SK-N-MC (cell line): ENCODE measurements around the gene LRPAP1.
"Not testable (repeated sequence)": the region's sequence is repeated elsewhere in the genome, so short reads cannot be mapped to it uniquely, and the experiment has no call there.

Experiments
- EZH2 ChIP-seq: fragments of 200-600 bp; sonication (generic); IDR thresholded peaks from one replicate; pipeline ENCODE4 v1.6.1; 2017; ENCODE audit warnings: antibody characterized with exemption
- POLR2AphosphoS5 ChIP-seq: IDR thresholded peaks from 2 replicates; pipeline ENCODE4 v1.6.1; 2012; ENCODE audit warnings: mild to moderate bottlenecking, low read depth, low read length, borderline replicate concordance

GRCh38 chr4:3543415-3543814, 11.2 kb upstream of the LRPAP1 start:
- not testable (repeated sequence) for TF ChIP-seq EZH2, POLR2AphosphoS5
